T-helper 17 cell (primary cell): ENCODE results near the gene SLC23A1. TPM values are rescaled to one million over a fixed set of nuclear protein-coding genes. Genes with fewer than 3 reads are reported as not detected.
"Not testable (repeated sequence)": the region's sequence is repeated elsewhere in the genome, so short reads cannot be mapped to it uniquely, and the experiment has no call there.

Experiments used
- ATAC-seq: fragments of 150-1000 bp; cut with Tn5 transposase; 2 replicates; pipeline ENCODE4 v1.10.0; 2021; ENCODE audit warnings: mild to moderate bottlenecking, moderate library complexity
- DNase-seq, 3 donors: peaks; one replicate each; pipeline versions ENCODE4 v3.0.0 to v3.0.0-alpha.2; 2020 to 2021
- H3K9me3 ChIP-seq: one replicate; pipeline ENCODE4 v1.7.0; 2013; ENCODE audit warnings: low read length, mild to moderate bottlenecking; ENCODE audit not compliant: control insufficient read depth, poor library complexity, severe bottlenecking
- H3K27ac Mint-ChIP-seq: one replicate; pipeline ENCODE4 v1.8.0; 2022; ENCODE audit warnings: mild to moderate bottlenecking, moderate library complexity, mixed read lengths
- H3K27me3 Mint-ChIP-seq: one replicate; pipeline ENCODE4 v1.8.0; 2022; ENCODE audit warnings: mixed read lengths
- H3K36me3 Mint-ChIP-seq: one replicate; pipeline ENCODE4 v1.8.0; 2022; ENCODE audit warnings: low read depth, mixed read lengths
- H3K4me1 Mint-ChIP-seq: one replicate; pipeline ENCODE4 v1.8.0; 2022; ENCODE audit warnings: mild to moderate bottlenecking, mixed read lengths
- H3K4me3 Mint-ChIP-seq: one replicate; pipeline ENCODE4 v1.8.0; 2022; ENCODE audit warnings: mild to moderate bottlenecking, moderate library complexity, mixed read lengths
- total RNA-seq, 4 donors: library from RNA in 2 of 4; stranded (reverse) in 2 of 4; gene quantifications; one replicate each; pipeline ENCODE4 v1.2.3 and lab custom pipeline; 2022 to 2026

SLC23A1 gene
- total RNA-seq, 2 donors from 2014 or later: not detected

DNA sequence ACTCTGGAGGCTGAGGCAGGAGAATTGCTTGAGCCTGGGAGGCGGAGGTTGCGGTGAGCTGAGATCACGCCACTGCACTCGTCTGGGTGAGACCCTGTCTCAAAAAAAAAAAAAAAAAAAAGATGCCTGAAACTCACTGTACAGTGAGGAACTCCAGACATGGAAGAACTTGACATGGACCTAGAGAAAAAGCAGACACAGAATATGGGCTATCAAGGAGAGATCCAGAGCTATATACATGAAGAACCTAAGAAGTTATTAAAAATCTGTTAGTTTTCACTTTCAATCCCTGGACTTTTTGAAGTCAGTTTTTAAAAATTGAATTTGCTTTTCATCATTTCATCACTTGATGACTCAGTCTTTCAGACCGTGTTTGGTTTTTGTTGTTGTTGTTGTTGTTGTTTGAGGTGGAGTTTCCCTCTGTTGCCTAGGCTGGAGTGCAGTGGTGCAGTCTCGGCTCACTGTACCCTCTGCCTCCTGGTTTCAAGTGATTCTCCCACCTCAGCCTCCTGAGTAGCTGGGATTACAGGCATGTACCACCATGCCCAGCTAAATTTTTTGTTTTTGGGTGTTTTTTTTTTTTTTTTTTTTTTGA is 21.2 kb downstream of the SLC23A1 start:
- no peak overlapping the region for H3K4me3 Mint-ChIP-seq
- ATAC-seq: no peak
- no peaks in the 10 kb centered on the region for H3K9me3 ChIP-seq
- no peak for DNase-seq
- no peaks in the 10 kb centered on the region for H3K27me3 Mint-ChIP-seq
- peak overlapping the region; percentile 27 for H3K27ac Mint-ChIP-seq
- no peaks in the 10 kb centered on the region for H3K36me3 Mint-ChIP-seq
- peaks cover 10% of the 10 kb centered on the region for H3K4me1 Mint-ChIP-seq

- Mint-ChIP-seq H3K27me3 (no peaks in the 10 kb centered on the region), H3K36me3 (no peaks in the 10 kb centered on the region), H3K27ac (no peak overlapping the region), H3K4me3 (no peak overlapping the region), H3K4me1 (peaks cover 14% of the 10 kb centered on the region)
- H3K9me3 ChIP-seq: no peaks in the 10 kb centered on the region
- ATAC-seq (no peak), DNase-seq (no peak)
Observed at GRCh38 chr5:139360384-139360783, 22.7 kb downstream of the SLC23A1 start.

GRCh38 chr5:139358064-139358463 is 25.0 kb downstream of the SLC23A1 start:
- DNase-seq (no peak), ATAC-seq (no peak)
- no peak overlapping the region for H3K27ac Mint-ChIP-seq
- H3K36me3 Mint-ChIP-seq: peaks cover 2% of the 10 kb centered on the region
- H3K4me3 Mint-ChIP-seq: no peak overlapping the region
- H3K4me1 Mint-ChIP-seq: peaks cover 17% of the 10 kb centered on the region
- H3K9me3 ChIP-seq: no peaks in the 10 kb centered on the region
- no peaks in the 10 kb centered on the region for H3K27me3 Mint-ChIP-seq

DNA sequence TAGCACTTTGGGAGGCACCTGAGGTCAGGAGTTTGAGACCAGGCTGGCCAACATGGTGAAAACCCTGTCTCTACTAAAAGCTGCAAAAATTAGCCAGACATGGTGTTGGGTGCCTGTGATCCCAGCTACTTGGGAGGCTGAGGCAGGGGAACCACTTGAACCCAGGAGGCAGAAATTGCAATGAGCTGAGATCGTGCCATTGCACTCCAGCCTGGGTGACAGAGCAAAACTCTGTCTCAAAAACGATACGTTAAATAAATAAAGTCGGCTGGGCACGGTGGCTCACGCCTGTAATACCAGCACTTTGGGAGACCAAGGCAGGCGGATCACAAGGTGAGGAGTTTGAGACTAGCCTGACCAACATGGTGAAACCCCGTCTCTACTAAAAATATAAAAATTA is 27.2 kb downstream of the SLC23A1 start:
- H3K27ac Mint-ChIP-seq, DNase-seq, ATAC-seq, H3K36me3 Mint-ChIP-seq, H3K9me3 ChIP-seq, H3K27me3 Mint-ChIP-seq, H3K4me3 Mint-ChIP-seq: not testable (repeated sequence)
- H3K4me1 Mint-ChIP-seq: peaks cover 19% of the 10 kb centered on the region

DNA sequence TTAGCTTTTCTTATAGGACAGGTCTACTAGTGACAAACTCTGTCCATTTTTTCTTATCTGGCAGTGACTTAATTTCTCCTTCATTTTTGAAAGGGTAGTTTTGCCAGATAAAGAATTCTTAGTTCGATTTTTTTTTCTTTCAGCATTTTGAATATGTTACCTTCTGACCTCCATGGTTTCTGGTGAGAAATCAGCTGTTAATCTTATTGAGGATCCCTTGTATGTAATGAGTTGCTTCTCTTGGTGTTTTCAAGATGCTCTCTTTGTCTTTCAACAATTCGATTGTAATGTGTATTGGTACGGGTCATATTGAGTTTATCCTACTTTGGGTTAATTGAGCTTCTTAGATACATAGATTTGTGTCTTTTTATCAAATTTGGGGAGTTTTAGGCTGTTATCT is 28.9 kb downstream of the SLC23A1 start:
- ATAC-seq (no peak), DNase-seq (no peak)
- Mint-ChIP-seq H3K36me3 (peaks cover 2% of the 10 kb centered on the region), H3K27ac (no peak overlapping the region), H3K27me3 (no peaks in the 10 kb centered on the region), H3K4me1 (peaks cover 17% of the 10 kb centered on the region), H3K4me3 (no peak overlapping the region)
- no peaks in the 10 kb centered on the region for H3K9me3 ChIP-seq

DNA sequence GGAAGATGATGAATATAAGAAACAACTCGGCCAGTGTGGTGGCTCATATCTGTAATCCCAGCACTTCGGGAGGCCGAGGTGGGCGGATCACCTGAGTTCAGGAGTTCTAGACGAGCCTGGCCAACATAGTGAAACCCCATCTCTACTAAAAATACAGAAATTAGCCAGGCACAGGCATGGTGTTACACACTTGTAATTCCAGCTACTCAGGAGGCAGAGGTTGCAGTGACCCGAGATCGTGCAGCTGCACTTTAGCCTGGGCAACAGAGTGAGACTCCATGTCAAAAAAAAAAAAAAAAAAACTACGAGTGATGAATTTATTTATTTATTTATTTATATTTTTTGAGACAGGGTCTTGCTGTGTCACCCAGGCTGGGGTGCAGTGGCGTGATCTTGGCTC is 35.2 kb downstream of the SLC23A1 start:
- H3K9me3 ChIP-seq, DNase-seq, H3K36me3 Mint-ChIP-seq, H3K27ac Mint-ChIP-seq, H3K4me3 Mint-ChIP-seq, H3K27me3 Mint-ChIP-seq, ATAC-seq: not testable (repeated sequence)
- H3K4me1 Mint-ChIP-seq: peaks cover 31% of the 10 kb centered on the region

- H3K4me3 Mint-ChIP-seq, H3K27me3 Mint-ChIP-seq, H3K9me3 ChIP-seq, DNase-seq, H3K36me3 Mint-ChIP-seq, ATAC-seq: not testable (repeated sequence)
- Mint-ChIP-seq H3K4me1 (peaks cover 45% of the 10 kb centered on the region), H3K27ac (peak overlapping the region; percentile 6)
Observed at GRCh38 chr5:139345442-139345841, 37.7 kb downstream of the SLC23A1 start.

DNA sequence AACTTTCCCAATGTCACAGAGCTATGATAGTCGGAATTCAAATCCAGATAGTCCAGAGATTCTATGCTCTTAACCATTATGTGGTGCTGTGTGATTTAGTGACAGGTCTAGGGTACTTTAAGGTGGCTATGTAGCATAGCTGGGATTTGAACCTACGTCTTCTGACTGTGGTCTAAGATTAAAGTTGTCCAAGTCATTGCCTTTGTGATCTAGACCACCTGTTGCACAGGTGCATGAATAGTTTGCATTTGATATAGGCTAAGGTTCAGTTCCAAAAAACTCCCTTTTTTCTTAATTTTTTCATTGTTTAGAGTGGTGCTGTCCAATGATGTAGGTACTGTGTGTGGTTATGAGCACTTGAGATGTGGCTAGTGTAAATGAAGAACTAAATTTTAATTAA is 38.9 kb downstream of the SLC23A1 start:
- H3K9me3 ChIP-seq: no peaks in the 10 kb centered on the region
- Mint-ChIP-seq H3K4me1 (peaks cover 43% of the 10 kb centered on the region), H3K27me3 (no peaks in the 10 kb centered on the region), H3K36me3 (peaks cover 3% of the 10 kb centered on the region), H3K4me3 (peak overlapping the region; percentile 19), H3K27ac (no peak overlapping the region)
- DNase-seq (no peak), ATAC-seq (no peak)

GRCh38 chr5:139343476-139343875 is 39.6 kb downstream of the SLC23A1 start:
- DNase-seq (no peak), ATAC-seq (no peak)
- H3K9me3 ChIP-seq: no peaks in the 10 kb centered on the region
- Mint-ChIP-seq H3K27ac (no peak overlapping the region), H3K27me3 (no peaks in the 10 kb centered on the region), H3K36me3 (peaks cover 3% of the 10 kb centered on the region), H3K4me1 (peaks cover 44% of the 10 kb centered on the region), H3K4me3 (peak overlapping the region; percentile 100)

- Mint-ChIP-seq H3K4me3 (peak overlapping the region; percentile 100), H3K27ac (peak overlapping the region; percentile 98), H3K36me3 (peaks cover 3% of the 10 kb centered on the region), H3K27me3 (no peaks in the 10 kb centered on the region), H3K4me1 (peaks cover 44% of the 10 kb centered on the region)
- ATAC-seq (no peak), DNase-seq (peak in 2 of 3 donors; percentile 67 to 74)
- no peaks in the 10 kb centered on the region for H3K9me3 ChIP-seq
Observed at GRCh38 chr5:139342423-139342723, 40.7 kb downstream of the SLC23A1 start.

GRCh38 chr5:139341689-139342422 is 41.2 kb downstream of the SLC23A1 start, which contains the start of gene PAIP2:
Gene PAIP2, plus strand, starts transcription at chr5:139341854. Its CDS starts 21,931 bp downstream, at chr5:139363785.
- Mint-ChIP-seq H3K4me3 (peak within 1 kb of the TSS; percentile 100), H3K4me1 (peaks cover 43% of the 10 kb centered on the region), H3K27ac (peak within 1 kb of the TSS; percentile 98), H3K27me3 (no peaks in the 10 kb centered on the region), H3K36me3 (peaks cover 3% of the 10 kb centered on the region)
- no peaks in the 10 kb centered on the region for H3K9me3 ChIP-seq
- peak; percentile 89 for ATAC-seq
- peak; percentile 94 to 96 (median 96) for DNase-seq

DNA sequence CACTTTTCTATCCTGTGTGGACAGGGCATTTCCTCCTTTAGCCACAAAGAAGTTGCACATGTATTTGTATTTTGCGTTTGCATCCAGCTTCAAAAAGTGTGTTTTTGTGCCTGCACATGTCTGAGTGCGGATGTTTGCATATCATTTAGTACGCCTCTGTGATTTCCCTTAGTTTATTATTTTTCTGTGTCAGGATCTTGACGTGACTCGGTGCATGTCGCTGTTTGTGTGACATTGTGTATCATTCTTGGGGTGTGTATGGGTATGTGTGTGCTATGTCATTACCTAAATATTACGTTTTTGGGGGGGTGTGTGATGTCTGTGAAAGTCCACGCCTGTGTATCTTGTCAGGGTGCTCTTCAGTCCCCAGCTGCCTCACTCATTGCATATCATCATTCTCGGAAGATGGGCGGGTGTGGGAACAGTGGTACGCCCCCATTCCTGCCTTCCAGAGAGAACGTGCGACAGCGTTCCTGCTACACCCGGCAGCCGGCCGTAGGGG is 41.9 kb downstream of the SLC23A1 start:
- Mint-ChIP-seq H3K4me1 (peaks cover 42% of the 10 kb centered on the region), H3K27me3 (no peaks in the 10 kb centered on the region)
- DNase-seq: no peak

GRCh38 chr5:139340051-139340450 is 43.0 kb downstream of the SLC23A1 start:
- Mint-ChIP-seq H3K27ac (no peak overlapping the region), H3K27me3 (no peaks in the 10 kb centered on the region), H3K4me1 (peaks cover 42% of the 10 kb centered on the region), H3K4me3 (no peak overlapping the region), H3K36me3 (peaks cover 3% of the 10 kb centered on the region)
- H3K9me3 ChIP-seq: no peaks in the 10 kb centered on the region
- ATAC-seq (no peak), DNase-seq (no peak)

More for the DNA sequence above, 41.9 kb downstream of the SLC23A1 start:
- no peaks in the 10 kb centered on the region for H3K9me3 ChIP-seq
- Mint-ChIP-seq H3K27ac (peak overlapping the region; percentile 98), H3K36me3 (peaks cover 3% of the 10 kb centered on the region), H3K4me3 (peak overlapping the region; percentile 100)
- peak; percentile 36 for ATAC-seq

DNA sequence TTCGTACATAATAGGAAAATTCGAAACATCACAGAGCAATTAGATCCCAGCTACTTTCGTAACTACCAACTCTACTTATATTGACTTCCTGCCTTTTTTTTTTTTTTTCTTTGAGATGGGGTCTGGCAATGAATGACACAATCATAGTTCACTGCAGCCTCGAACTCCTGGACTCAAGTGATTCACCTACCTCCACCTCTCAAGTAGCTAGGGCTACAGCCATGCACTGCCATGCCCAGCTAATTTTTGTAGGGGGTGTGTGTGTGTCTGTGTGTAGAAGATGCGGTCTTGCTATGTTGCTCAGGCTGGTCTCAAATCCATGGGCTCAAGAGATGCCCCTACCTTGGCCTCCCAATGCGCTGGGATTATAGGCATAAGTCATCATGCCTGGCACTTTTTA is 47.3 kb downstream of the SLC23A1 start:
- ATAC-seq: peak; percentile 45
- Mint-ChIP-seq H3K4me3 (peak overlapping the region; percentile 63), H3K36me3 (no peaks in the 10 kb centered on the region), H3K4me1 (peaks cover 12% of the 10 kb centered on the region), H3K27me3 (no peaks in the 10 kb centered on the region), H3K27ac (peak overlapping the region; percentile 89)
- no peak for DNase-seq
- no peaks in the 10 kb centered on the region for H3K9me3 ChIP-seq
